Mononuclear cell (primary cell): ENCODE data around the gene ATP9B. TPM values are rescaled to one million over a fixed set of nuclear protein-coding genes. Genes with fewer than 3 reads are reported as not detected.
"Not testable (repeated sequence)": the region's sequence is repeated elsewhere in the genome, so short reads cannot be mapped to it uniquely, and the experiment has no call there.

Source experiments
- H3K27me3 ChIP-seq: 2 replicates; pipeline ENCODE4 v1.6.0; 2011; ENCODE audit warnings: low read length, control low read depth; ENCODE audit not compliant: insufficient read depth
- H3K4me1 ChIP-seq: 2 replicates; pipeline ENCODE4 v1.5.1; 2011; ENCODE audit warnings: mild to moderate bottlenecking, low read length, control low read depth; ENCODE audit not compliant: insufficient read depth
- H3K4me3 ChIP-seq: 2 replicates; pipeline ENCODE4 v1.5.1; 2011; ENCODE audit warnings: mild to moderate bottlenecking, low read length, moderate library complexity
- H3K9me3 ChIP-seq: 2 replicates; pipeline ENCODE4 v1.5.1; 2011; ENCODE audit warnings: low read depth, mild to moderate bottlenecking, control low read depth, low read length
- total RNA-seq: library from RNA; depleted of rRNA; stranded (reverse); fragments of >200 nt; gene quantifications from one replicate; pipeline ENCODE4 v1.2.3, GENCODE V29; 2012

ATP9B gene
- total RNA-seq, 1 donor = 84.2 TPM

- Histone ChIP-seq H3K4me3 (no peak overlapping the region), H3K4me1 (no peaks in the 10 kb centered on the region), H3K9me3 (no peaks in the 10 kb centered on the region), H3K27me3 (no peaks in the 10 kb centered on the region)
Observed at GRCh38 chr18:79147014-79147413, 77.8 kb downstream of the ATP9B start.

GRCh38 chr18:79151191-79151590 is 82.0 kb downstream of the ATP9B start:
- H3K9me3 ChIP-seq = no peaks in the 10 kb centered on the region
- no peaks in the 10 kb centered on the region for H3K27me3 ChIP-seq
- H3K4me3 ChIP-seq = no peak overlapping the region
- no peaks in the 10 kb centered on the region for H3K4me1 ChIP-seq

DNA sequence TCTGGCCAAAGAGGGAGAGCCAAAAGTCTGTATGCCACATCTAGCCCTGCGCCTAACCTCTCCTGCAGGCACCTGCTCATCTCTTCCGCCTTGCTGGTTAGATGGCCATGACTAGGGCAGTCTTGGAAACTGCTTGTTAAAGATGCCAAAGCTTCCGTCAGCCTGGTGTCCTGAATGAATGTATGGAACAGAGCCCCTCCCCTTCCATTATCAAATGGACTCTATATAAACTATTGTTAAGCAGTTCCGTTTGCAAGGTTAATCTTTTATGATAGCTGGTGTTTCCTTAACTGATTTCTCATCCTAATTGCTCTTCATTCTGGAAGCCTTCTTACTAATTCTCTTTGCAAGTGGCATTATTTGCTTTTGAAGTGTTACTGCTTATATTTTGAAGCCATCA is 87.1 kb downstream of the ATP9B start:
- no peaks in the 10 kb centered on the region for H3K9me3 ChIP-seq
- H3K27me3 ChIP-seq = no peaks in the 10 kb centered on the region
- peaks cover 7% of the 10 kb centered on the region for H3K4me1 ChIP-seq
- no peak overlapping the region for H3K4me3 ChIP-seq

GRCh38 chr18:79164706-79165105 is 95.5 kb downstream of the ATP9B start:
- Histone ChIP-seq H3K4me3 (no peak overlapping the region), H3K9me3 (no peaks in the 10 kb centered on the region), H3K27me3 (no peaks in the 10 kb centered on the region), H3K4me1 (no peaks in the 10 kb centered on the region)

- Histone ChIP-seq H3K9me3 (no peaks in the 10 kb centered on the region), H3K4me3 (no peak overlapping the region), H3K27me3 (no peaks in the 10 kb centered on the region), H3K4me1 (no peaks in the 10 kb centered on the region)
Observed at GRCh38 chr18:79166702-79167101, 97.5 kb downstream of the ATP9B start.

DNA sequence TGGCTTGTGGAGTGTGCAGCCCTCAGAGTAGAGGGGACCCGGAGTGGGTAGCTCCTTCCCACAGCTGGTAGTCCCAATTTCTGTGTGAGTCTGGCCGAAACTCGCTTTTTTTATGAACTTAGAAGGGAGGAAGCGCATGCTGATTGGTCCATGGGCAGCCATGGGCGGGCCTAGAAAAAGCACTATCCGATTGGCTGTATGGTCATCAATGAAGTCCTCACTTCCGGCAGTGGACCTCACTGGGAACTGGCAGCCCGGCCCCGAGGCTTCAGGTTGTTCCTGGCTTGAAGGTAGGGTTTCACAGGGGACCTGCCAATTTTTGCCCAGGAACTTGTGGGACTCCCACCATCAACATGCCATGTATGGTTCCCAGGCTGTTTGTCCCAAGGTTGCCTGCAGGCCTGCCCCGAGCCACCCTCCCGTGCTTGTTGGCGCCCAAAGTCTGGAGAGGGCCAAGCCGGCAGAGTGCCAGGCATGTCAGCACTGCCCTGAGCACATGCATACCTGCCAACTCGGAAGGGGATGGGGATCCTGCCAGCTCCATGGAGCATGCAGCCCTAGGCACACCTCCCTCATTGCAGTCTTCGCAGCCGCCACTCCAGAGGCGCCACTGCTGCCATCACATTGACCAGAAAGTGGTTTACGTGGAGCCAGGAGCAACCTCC is 98.5 kb downstream of the ATP9B start:
- Histone ChIP-seq H3K4me1 (no peaks in the 10 kb centered on the region), H3K4me3 (no peak overlapping the region), H3K9me3 (no peaks in the 10 kb centered on the region), H3K27me3 (no peaks in the 10 kb centered on the region)

GRCh38 chr18:79169958-79170555 is 100.9 kb downstream of the ATP9B start:
- no peaks in the 10 kb centered on the region for H3K9me3 ChIP-seq
- no peaks in the 10 kb centered on the region for H3K4me1 ChIP-seq
- no peak overlapping the region for H3K4me3 ChIP-seq
- no peaks in the 10 kb centered on the region for H3K27me3 ChIP-seq

DNA sequence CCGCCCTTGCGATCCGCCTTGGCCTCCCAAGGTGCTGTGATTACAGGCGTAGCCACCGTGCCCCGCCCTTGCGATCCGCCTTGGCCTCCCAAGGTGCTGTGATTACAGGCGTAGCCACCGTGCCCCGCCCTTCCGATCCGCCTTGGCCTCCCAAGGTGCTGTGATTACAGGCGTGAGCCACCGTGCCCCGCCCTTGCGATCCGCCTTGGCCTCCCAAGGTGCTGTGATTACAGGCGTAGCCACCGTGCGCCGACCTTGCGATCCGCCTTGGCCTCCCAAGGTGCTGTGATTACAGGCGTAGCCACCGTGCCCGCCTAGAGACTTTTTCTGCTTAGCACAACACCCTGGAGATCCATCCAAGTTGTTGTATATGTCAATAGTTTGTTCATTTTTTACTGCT is 103.1 kb downstream of the ATP9B start:
- H3K4me1 ChIP-seq, H3K4me3 ChIP-seq, H3K27me3 ChIP-seq, H3K9me3 ChIP-seq: not testable (repeated sequence)

DNA sequence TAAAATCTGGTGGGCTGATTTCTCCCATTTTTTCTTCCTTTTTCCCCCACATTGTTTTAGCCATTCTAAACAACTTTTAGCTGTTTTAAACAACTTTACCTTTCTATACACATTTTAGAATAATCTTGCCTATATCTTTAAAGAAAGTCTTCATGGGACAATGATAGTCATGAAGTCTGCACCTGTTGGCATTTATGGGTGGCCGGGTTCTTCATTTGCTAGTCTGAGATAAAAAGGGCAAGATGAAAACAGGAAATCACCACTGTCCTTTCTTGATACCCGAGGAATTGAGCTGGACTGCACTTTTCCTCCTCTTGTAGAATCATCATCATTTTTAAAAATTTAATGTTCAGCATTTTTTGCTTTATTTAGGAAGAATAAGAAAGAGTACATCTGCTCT is 104.5 kb downstream of the ATP9B start:
- no peak overlapping the region for H3K4me3 ChIP-seq
- H3K27me3 ChIP-seq = no peaks in the 10 kb centered on the region
- H3K9me3 ChIP-seq = no peaks in the 10 kb centered on the region
- H3K4me1 ChIP-seq = no peaks in the 10 kb centered on the region

- no peaks in the 10 kb centered on the region for H3K9me3 ChIP-seq
- no peak overlapping the region for H3K4me3 ChIP-seq
- H3K4me1 ChIP-seq = no peaks in the 10 kb centered on the region
- no peaks in the 10 kb centered on the region for H3K27me3 ChIP-seq
Observed at GRCh38 chr18:79178113-79178531, 108.9 kb downstream of the ATP9B start.

DNA sequence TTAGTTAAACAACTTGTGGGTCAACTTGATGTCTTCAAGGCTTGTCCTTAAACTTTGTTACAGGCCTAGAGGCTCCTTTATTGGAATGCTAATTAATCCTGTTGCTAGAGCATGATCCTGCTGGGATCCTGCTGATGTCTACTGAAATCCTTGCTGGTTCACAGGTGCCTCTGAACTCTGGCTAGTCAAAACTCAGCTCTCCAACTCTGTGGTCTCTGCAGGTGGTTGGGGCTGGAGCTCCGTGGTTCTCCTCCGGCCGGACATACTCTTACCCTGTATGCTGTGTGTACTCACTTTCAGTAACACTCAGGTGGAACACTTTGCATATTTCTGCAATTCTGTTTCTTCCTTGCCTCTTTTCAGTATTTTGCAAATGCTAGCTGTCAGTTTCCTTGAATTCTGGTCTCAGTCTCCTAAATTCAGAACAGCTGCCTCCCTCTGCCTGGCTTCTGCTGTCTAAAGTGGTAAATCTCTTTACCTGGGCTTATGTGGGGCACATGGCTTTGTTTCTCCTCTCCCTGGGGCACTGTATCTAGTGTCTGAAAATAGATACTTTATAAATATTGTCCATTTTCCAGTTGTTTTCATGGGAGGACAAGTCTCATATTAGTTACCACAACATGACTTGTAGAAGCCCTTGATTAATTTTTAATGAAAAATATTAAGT is 113.0 kb downstream of the ATP9B start:
- no peaks in the 10 kb centered on the region for H3K9me3 ChIP-seq
- H3K27me3 ChIP-seq = no peaks in the 10 kb centered on the region

GRCh38 chr18:79185648-79186047 is 116.5 kb downstream of the ATP9B start:
- Histone ChIP-seq H3K9me3 (no peaks in the 10 kb centered on the region), H3K4me1 (no peaks in the 10 kb centered on the region), H3K27me3 (no peaks in the 10 kb centered on the region), H3K4me3 (no peak overlapping the region)

More for the DNA sequence above, 113.0 kb downstream of the ATP9B start:
- Histone ChIP-seq H3K4me3 (no peak overlapping the region), H3K4me1 (no peaks in the 10 kb centered on the region)

DNA sequence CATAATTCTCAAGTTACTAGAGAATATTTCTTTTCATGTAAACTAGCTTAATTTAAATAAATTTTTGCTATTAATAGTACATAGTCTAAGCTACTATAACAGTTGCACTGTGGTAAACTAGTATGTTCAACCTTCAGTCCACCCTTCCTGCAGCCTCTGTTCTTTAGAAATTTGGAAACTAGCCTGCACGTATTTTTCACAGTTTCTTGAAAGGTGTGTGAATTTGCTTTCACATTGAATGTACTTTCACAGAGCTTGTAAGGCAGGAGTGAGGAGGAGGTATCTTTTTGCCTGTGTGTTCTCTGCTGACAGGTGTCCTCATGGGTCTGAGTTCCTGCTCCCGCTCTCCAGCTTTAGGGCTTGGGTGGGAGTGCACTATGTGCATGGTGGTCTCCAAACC is 117.5 kb downstream of the ATP9B start:
- no peaks in the 10 kb centered on the region for H3K4me1 ChIP-seq
- no peak overlapping the region for H3K4me3 ChIP-seq
- H3K27me3 ChIP-seq = no peaks in the 10 kb centered on the region
- no peaks in the 10 kb centered on the region for H3K9me3 ChIP-seq

DNA sequence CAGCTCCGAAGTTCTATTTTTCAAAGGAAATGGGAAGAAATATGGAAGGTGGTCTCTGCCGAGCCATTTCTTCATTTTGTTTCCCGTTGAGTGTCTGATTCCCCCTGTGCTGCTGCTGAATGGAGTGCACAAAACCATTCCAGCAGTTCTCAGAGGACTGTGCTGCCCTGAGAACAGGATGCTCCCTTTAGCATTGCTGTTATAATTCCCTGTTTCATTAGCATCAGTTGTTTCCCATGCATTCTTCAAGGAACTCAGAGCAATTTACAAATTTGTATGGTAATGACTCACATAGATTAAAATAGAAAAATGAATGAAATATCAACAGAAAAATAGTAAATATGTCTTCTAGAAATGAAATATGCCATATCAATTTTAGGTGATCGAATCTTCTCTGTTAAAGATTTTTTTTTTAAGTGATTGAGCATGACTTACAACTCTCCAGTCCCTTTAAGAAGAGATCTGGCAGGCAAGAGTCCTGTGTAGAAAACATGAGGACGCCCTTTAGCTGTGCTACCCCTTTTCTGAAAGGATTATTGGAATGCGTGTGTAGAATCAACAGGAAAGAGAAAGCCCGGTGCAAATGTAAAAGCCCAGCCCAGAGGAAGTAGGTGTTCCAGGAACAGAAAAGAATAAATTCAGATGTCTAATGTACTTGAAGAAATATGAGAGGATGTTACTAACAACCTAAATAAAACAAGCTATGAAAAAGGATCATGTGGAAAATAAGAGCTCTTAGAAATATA is 118.5 kb downstream of the ATP9B start:
- no peak overlapping the region for H3K4me3 ChIP-seq
- no peaks in the 10 kb centered on the region for H3K9me3 ChIP-seq
- no peaks in the 10 kb centered on the region for H3K27me3 ChIP-seq
- H3K4me1 ChIP-seq = no peaks in the 10 kb centered on the region

DNA sequence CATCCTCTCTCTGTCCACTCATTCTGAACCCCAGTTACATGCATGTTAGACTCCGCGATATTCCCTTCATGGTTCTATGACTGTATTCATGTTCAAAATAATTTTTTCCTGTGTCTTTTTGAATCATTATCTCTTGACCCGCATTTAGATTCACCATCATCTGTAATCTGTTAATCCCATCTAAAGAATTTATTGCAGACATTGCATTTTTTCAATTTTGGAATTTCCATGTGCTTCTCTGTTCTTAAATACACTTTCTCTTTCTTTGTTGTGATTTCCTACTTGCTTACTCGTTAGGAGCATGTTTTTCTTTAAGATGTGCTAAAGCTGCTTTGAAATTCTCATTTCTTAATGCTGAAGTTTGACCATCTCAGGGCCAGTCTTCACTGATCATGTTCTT is 122.2 kb downstream of the ATP9B start:
- Histone ChIP-seq H3K4me3 (no peak overlapping the region), H3K4me1 (no peaks in the 10 kb centered on the region), H3K27me3 (no peaks in the 10 kb centered on the region), H3K9me3 (no peaks in the 10 kb centered on the region)
